HG03520 (cell line): ENCODE measurements around the gene NKAIN1.
"Not testable (repeated sequence)": the region's sequence is repeated elsewhere in the genome, so short reads cannot be mapped to it uniquely, and the experiment has no call there.

ENCODE experiments used
- ATAC-seq: cut with Tn5 transposase; IDR thresholded peaks from one replicate; pipeline ENCODE4 v1.9.1; 2021; ENCODE audit warnings: mild to moderate bottlenecking, moderate library complexity; ENCODE audit not compliant: unreplicated experiment

NKAIN1 gene

GRCh38 chr1:31239653-31240241 is at the start of gene NKAIN1:
TSS of gene NKAIN1 (minus strand) at chr1:31239887. CDS start at chr1:31239547, 340 bp downstream.
- ATAC-seq = no peak

GRCh38 chr1:31289021-31289420 is 49.3 kb upstream of the NKAIN1 start:
- no peak for ATAC-seq

DNA sequence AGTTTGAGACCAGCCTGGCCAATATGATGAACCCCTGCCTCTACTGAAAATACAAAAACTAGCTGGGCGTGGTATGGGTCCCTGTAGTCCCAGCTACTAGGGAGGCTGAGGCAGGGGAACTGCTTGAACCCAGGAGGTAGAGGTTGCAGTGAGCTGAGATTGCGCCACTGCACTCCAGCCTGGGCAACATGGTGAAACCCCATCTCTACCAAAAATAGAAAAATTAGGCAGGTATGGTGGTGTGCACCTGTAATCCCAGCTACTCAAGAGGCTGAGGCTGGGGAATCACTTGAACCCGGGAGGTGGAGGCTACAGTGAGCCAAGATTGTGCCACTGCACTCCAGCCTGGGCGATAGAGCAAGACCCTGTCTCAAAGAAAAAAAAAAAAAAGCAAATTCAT is 48.1 kb upstream of the NKAIN1 start:
- not testable (repeated sequence) for ATAC-seq

DNA sequence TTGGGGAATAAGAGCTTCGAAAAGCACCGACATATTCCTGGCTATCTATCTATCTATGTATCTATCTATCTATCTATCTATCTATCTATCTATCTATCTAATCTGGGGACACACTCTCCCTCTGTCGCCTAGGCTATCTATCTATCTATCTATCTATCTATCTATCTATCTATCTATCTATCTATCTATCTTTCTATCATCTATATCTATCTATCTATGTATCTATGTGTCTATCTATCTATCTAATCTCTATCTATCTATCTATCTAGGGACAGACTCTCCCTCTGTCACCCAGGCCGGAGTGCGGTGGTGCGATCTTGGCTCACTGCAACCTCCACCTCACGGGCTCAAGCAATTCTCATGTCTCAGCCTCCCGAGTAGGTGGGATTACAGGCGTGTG is 42.7 kb upstream of the NKAIN1 start:
- ATAC-seq = not testable (repeated sequence)

- ATAC-seq = no peak
Measured at GRCh38 chr1:31273619-31274018, 33.9 kb upstream of the NKAIN1 start.

- no peak for ATAC-seq
Measured at GRCh38 chr1:31272369-31272768, 32.7 kb upstream of the NKAIN1 start.

GRCh38 chr1:31266547-31266946 is 26.9 kb upstream of the NKAIN1 start:
- ATAC-seq = no peak

DNA sequence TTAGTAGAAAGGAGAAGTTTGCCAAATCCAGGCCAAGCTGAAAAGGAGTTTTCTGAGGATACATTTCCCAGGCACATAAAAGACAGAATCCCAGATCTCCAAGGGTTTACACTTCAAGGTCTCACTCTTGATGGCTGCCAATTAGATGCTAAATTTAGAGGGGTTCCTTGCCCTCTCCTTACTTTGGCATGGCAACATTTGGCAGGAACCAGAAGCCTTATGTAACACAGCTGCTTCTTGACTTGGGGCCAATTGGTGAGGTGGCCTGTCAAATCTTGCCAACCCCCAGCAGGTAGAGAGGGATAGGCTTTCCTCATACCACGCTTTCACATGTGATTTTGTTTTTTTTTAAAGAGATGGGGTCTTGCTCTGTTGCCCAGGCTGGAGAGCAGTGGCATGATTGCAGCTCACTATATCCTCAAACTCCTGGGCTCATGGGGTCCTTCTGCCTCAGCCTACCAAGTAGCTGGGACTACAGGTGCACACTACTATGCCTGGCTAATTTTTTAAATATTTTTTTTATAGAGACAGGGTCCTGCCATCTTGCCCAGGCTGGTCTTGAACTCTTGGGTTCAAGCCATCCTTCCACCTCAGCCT is 25.2 kb upstream of the NKAIN1 start:
- no peak for ATAC-seq

DNA sequence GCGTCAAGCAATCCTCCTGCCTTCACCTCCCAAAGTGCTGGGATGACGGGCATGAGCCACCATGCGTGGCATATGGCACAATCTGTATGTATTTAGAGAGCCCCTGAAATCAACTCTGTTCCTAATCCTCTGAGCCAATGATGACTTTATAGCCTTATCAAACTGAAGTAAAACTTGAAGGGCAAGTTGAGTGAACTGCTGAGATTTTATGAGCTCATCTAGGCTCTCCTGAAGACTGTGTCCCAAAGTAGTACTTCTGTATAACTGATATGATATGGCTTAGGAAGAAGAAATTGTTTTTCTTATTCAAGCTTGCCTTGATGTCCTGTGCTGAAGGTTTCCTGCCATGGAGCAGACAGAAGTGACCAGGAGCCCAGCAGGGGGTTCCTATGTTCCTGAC is 23.7 kb upstream of the NKAIN1 start:
- no peak for ATAC-seq

DNA sequence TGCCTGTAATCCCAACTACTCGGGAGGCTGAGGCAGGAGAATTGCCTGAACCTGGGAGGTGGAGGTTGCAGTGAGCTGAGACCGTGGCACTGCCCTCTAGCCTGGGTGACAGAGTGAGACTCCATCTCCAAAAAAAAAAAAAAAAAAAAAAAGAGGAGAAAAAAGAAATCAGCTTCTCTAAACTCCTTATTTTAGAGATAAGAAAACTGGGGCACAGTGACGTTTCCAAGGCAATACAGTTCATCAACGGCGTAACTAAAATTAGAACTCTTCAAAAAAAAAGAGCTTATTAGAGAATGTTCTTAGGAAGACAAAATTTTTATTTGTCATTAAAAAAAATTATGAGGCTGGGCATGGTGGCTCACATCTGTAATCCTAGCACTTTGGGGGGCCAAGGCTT is 22.7 kb upstream of the NKAIN1 start:
- ATAC-seq = not testable (repeated sequence)

GRCh38 chr1:31261916-31262315 is 22.2 kb upstream of the NKAIN1 start:
- ATAC-seq = no peak

DNA sequence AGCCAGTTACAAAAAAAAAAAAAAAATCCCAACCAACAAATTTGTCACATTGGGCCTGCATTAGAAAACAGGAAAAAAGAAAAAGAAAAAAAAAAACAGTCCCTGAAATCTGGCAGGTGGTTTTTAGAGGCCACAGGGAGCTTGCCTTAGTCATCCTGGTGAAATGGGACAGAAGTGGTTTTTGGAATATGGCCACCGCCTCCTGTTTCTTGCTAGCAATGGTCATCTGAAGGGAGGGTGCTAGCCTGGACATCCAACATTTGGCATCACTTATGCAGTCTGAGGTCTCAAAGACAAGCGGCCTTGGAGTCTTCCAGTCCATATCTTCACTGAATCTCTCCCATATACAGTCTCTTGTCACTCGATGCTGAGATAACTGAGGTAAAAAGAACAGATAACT is 20.1 kb upstream of the NKAIN1 start:
- ATAC-seq = no peak

DNA sequence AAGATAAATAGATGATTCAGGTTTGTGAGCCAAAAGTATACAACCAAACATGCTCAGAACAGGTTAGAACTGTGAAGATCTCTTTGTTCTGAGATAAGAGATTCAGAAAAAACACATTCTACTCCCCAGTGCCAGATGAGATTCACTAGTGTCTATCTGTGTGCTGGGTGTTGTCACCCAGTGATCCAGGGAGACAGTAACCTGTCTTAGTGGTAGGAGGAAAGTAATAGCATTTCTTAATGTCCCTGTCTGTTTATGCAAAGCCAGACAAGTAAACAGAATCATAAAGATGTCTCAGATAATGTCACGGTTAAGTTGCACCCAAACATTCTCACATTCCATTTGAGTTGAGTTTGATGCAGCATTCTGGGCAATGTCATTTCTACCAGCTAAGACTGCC is 18.9 kb upstream of the NKAIN1 start:
- ATAC-seq = no peak

GRCh38 chr1:31257213-31257612 is 17.5 kb upstream of the NKAIN1 start:
- ATAC-seq = no peak

- no peak for ATAC-seq
Measured at GRCh38 chr1:31249854-31250253, 10.2 kb upstream of the NKAIN1 start.

DNA sequence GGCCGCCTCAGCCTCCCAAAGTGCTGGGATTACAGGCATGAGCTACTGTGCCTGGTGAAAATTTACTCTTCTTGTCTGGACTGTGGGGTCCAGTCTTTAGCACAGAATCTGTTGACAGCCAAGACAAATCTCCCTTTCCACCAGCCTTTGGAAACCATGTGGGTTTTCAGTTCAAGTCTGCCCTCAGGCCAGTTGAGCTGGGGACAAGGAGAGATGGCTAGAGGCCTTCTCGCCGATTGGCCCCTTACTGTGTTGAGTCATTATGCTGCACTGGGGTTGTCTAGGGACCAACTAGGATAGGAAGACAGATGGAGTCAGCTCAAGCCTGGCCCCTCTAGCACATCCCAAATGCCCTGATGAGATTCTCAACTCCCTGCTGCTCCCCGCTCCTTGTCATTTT is 8.6 kb upstream of the NKAIN1 start:
- no peak for ATAC-seq

- ATAC-seq = no peak
Measured at GRCh38 chr1:31244326-31244725, 4.6 kb upstream of the NKAIN1 start.

- ATAC-seq = no peak
Measured at GRCh38 chr1:31243501-31244286, 4.0 kb upstream of the NKAIN1 start.

DNA sequence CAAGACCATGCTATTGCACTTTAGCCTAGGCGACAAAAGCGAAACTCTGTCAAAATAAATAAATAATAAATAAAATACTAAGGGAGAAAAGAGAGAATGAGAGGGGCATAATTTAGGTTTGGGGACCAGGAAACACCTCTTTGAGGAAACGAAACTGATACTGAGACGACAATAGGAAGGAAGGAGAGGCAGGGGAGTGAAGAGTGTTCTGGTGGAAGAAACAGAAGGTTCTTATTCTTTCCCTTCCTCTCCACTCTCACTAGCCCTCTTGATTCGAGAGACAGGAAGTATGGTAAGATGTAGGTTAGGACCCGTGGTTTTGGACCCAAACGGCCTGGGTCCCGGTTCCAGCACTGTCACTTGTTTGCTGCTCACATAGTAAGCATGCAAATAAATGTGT is 1.6 kb upstream of the NKAIN1 start:
- ATAC-seq = no peak

DNA sequence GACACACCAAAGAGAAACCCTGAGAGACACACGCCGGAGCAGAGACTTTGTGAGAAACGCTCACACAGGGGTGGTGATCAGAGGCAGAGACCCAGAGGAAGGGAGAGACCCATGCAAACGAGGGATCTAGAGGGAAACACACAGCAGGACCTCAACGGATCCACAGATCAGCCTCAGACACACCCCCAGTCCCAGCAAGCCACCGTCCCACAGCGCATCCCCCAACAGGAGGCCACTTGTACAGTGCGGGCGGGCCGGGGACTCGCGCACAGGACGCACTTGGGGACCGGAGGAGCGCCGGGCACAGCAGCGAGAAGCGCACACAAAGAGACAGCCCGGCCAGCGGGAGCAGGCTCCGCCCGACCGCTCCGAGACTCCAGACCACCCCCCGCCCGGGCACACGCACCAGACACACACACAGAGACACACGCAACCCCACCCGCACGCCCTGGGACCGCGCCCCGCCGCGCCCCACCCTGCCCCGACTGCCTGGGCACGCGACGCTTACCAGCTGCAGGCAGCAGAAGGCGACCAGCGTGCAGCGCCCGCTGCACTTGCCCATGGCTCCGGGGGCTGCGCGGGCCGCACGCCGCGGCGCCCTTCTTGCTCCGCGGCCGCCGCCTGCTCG is 587 bp downstream of the NKAIN1 start:
- ATAC-seq = no peak

- ATAC-seq = no peak
Measured at GRCh38 chr1:31238612-31238985, 1.1 kb downstream of the NKAIN1 start.

DNA sequence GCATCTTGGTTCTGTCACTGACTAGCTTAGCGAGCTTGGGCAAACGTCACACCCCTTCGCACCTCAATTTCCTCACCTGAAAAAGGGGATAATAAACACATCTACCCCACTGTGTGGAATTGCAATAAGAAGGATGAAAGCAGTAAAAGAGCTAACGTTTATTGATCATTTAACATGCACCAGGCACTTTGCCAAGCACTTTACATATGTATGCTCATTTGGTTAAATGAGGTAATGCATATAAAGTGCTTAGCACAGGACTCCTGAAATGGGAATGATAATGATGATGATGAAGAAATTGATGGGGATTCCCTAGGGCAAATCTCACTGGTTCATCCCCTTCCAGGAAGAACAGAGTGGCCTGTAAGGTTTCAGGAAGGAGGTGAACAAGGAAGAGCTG is 4.8 kb downstream of the NKAIN1 start:
- ATAC-seq = no peak
